ENCODE results near the gene IL17REL. TPM values are rescaled to one million over a fixed set of nuclear protein-coding genes. Genes with fewer than 3 reads are reported as not detected.
A peak's percentile ranks its signal among the peaks of the same experiment; 100 is the strongest.
"Not testable (repeated sequence)": the region's sequence is repeated elsewhere in the genome, so short reads cannot be mapped to it uniquely, and the experiment has no call there.

IL17REL gene
- total RNA-seq, 1 donor from 2014 or later, result not detected

GRCh38 chr22:49986325-49986724 is 26.2 kb downstream of the IL17REL start:
- H3K4me1 ChIP-seq (ENCODE audit: insufficient read depth, low read length), result no peaks in the 10 kb centered on the region
- H3K27ac ChIP-seq (ENCODE audit: low read depth, low read length), result no peak overlapping the region
- TF ChIP-seq EZH2 (IDR thresholded peaks at IDR 0.05; ENCODE audit: insufficient read depth, low read length), result no peak
- no peak overlapping the region for H3K4me3 ChIP-seq (ENCODE audit: insufficient read depth, low read depth, low read length)
- DNase-seq (ENCODE audit: low read depth), result no peak
- H3K27me3 ChIP-seq (ENCODE audit: insufficient read depth, low read length), result peaks cover 7% of the 10 kb centered on the region
- no peaks in the 10 kb centered on the region for H3K79me2 ChIP-seq (ENCODE audit: insufficient read depth, low read length)
- H3K27me3 Mint-ChIP-seq (ENCODE audit: low read depth, unreplicated experiment), result peaks cover 33% of the 10 kb centered on the region
- H4K20me1 ChIP-seq (ENCODE audit: insufficient read depth, low read length), result no peaks in the 10 kb centered on the region
- H3K4me1 Mint-ChIP-seq (ENCODE audit: low read depth, unreplicated experiment), result no peaks in the 10 kb centered on the region
- H3K9me3 Mint-ChIP-seq (ENCODE audit: unreplicated experiment), result peaks cover 38% of the 10 kb centered on the region
- H3K36me3 ChIP-seq (ENCODE audit: insufficient read depth, low read length), result no peaks in the 10 kb centered on the region
- FAIRE-seq, result no peak
- H2AFZ ChIP-seq (ENCODE audit: low read depth, low read length), result no peak overlapping the region
- H3K36me3 Mint-ChIP-seq (ENCODE audit: low read depth, unreplicated experiment), result peaks cover 2% of the 10 kb centered on the region
- H3K4me2 ChIP-seq (ENCODE audit: low read length), result no peak overlapping the region
- H3K9me3 ChIP-seq (ENCODE audit: insufficient read depth, low read depth, low read length), result no peaks in the 10 kb centered on the region
- H3K27ac Mint-ChIP-seq (ENCODE audit: unreplicated experiment), result no peak overlapping the region
- H3K4me3 Mint-ChIP-seq (ENCODE audit: unreplicated experiment), result no peak overlapping the region
- H3K9ac ChIP-seq (ENCODE audit: low read length), result no peak overlapping the region

- no peaks in the 10 kb centered on the region for H4K20me1 ChIP-seq (ENCODE audit: insufficient read depth, low read length)
- Mint-ChIP-seq H3K4me1 (ENCODE audit: low read depth, unreplicated experiment) (no peaks in the 10 kb centered on the region), H3K27me3 (ENCODE audit: low read depth, unreplicated experiment) (peaks cover 24% of the 10 kb centered on the region), H3K9me3 (ENCODE audit: unreplicated experiment) (peaks cover 36% of the 10 kb centered on the region), H3K36me3 (ENCODE audit: low read depth, unreplicated experiment) (peaks cover 2% of the 10 kb centered on the region), H3K27ac (ENCODE audit: unreplicated experiment) (no peak overlapping the region), H3K4me3 (ENCODE audit: unreplicated experiment) (no peak overlapping the region)
- H3K27me3 ChIP-seq (ENCODE audit: insufficient read depth, low read length), result peaks cover 7% of the 10 kb centered on the region
- no peak overlapping the region for H3K4me3 ChIP-seq (ENCODE audit: insufficient read depth, low read depth, low read length)
- H3K4me2 ChIP-seq (ENCODE audit: low read length), result no peak overlapping the region
- no peak overlapping the region for H3K27ac ChIP-seq (ENCODE audit: low read depth, low read length)
- no peak overlapping the region for H3K9ac ChIP-seq (ENCODE audit: low read length)
- peaks cover 3% of the 10 kb centered on the region for H3K9me3 ChIP-seq (ENCODE audit: insufficient read depth, low read depth, low read length)
- no peaks in the 10 kb centered on the region for H3K36me3 ChIP-seq (ENCODE audit: insufficient read depth, low read length)
- no peak for FAIRE-seq
- DNase-seq (ENCODE audit: low read depth), result no peak
- no peaks in the 10 kb centered on the region for H3K4me1 ChIP-seq (ENCODE audit: insufficient read depth, low read length)
- no peak for TF ChIP-seq CTCF (IDR thresholded peaks at IDR 0.05; ENCODE audit: insufficient read depth, low read depth, low read length)
- no peak for TF ChIP-seq EZH2 (IDR thresholded peaks at IDR 0.05; ENCODE audit: insufficient read depth, low read length)
- peak overlapping the region; percentile 26 for H2AFZ ChIP-seq (ENCODE audit: low read depth, low read length)
- no peaks in the 10 kb centered on the region for H3K79me2 ChIP-seq (ENCODE audit: insufficient read depth, low read length)
Observed at GRCh38 chr22:49983148-49984042, 29.2 kb downstream of the IL17REL start.

GRCh38 chr22:49981799-49982198 is 30.8 kb downstream of the IL17REL start:
- not testable (repeated sequence) for H3K4me1 ChIP-seq (ENCODE audit: insufficient read depth, low read length); DNase-seq (ENCODE audit: low read depth); H4K20me1 ChIP-seq (ENCODE audit: insufficient read depth, low read length); H3K4me3 Mint-ChIP-seq (ENCODE audit: unreplicated experiment); FAIRE-seq; H3K36me3 ChIP-seq (ENCODE audit: insufficient read depth, low read length); H3K27ac ChIP-seq (ENCODE audit: low read depth, low read length); H3K4me3 ChIP-seq (ENCODE audit: insufficient read depth, low read depth, low read length); H3K9ac ChIP-seq (ENCODE audit: low read length); H3K4me2 ChIP-seq (ENCODE audit: low read length); H2AFZ ChIP-seq (ENCODE audit: low read depth, low read length); H3K79me2 ChIP-seq (ENCODE audit: insufficient read depth, low read length); H3K36me3 Mint-ChIP-seq (ENCODE audit: low read depth, unreplicated experiment); H3K27ac Mint-ChIP-seq (ENCODE audit: unreplicated experiment); H3K4me1 Mint-ChIP-seq (ENCODE audit: low read depth, unreplicated experiment); H3K27me3 ChIP-seq (ENCODE audit: insufficient read depth, low read length); H3K9me3 ChIP-seq (ENCODE audit: insufficient read depth, low read depth, low read length)
- Mint-ChIP-seq H3K27me3 (ENCODE audit: low read depth, unreplicated experiment) (peaks cover 25% of the 10 kb centered on the region), H3K9me3 (ENCODE audit: unreplicated experiment) (peaks cover 35% of the 10 kb centered on the region)
